BE2C (cell line): Measurements from ENCODE around the gene ATP11A.
"Not testable (repeated sequence)": the region's sequence is repeated elsewhere in the genome, so short reads cannot be mapped to it uniquely, and the experiment has no call there.

ENCODE experiments used
- DNase-seq: peaks from one replicate; pipeline ENCODE4 v3.0.0-alpha.2; 2020
- H3K27me3 ChIP-seq: fragments of 250-450 bp; sonication (Bioruptor Pico); 2 replicates; pipeline ENCODE4 v1.5.1; 2020; ENCODE audit warnings: mild to moderate bottlenecking
- H3K36me3 ChIP-seq: fragments of 250-450 bp; sonication (Bioruptor Pico); 2 replicates; pipeline ENCODE4 v1.5.1; 2020; ENCODE audit warnings: mild to moderate bottlenecking
- H3K4me1 ChIP-seq: fragments of 250-450 bp; sonication (Bioruptor Pico); 2 replicates; pipeline ENCODE4 v1.5.1; 2020
- H3K4me3 ChIP-seq: 2 replicates; pipeline ENCODE4 v1.5.1; 2011; ENCODE audit warnings: low read depth, low read length
- H3K9me3 ChIP-seq: fragments of 250-450 bp; sonication (Bioruptor Pico); 2 replicates; pipeline ENCODE4 v1.5.1; 2020
- CTCF ChIP-seq: IDR thresholded peaks from 2 replicates; pipeline ENCODE4 v1.5.1; 2012; ENCODE audit warnings: mild to moderate bottlenecking, low read depth, low read length

The ATP11A gene

GRCh38 chr13:112683581-112683980 lies 6.3 kb upstream of the ATP11A start:
- DNase-seq: no peak
- Histone ChIP-seq H3K9me3 (no peaks in the 10 kb centered on the region), H3K4me3 (no peak overlapping the region), H3K4me1 (no peaks in the 10 kb centered on the region), H3K36me3 (no peaks in the 10 kb centered on the region), H3K27me3 (no peaks in the 10 kb centered on the region)
- no peak for TF ChIP-seq CTCF

- H3K9me3 ChIP-seq: no peaks in the 10 kb centered on the region
- no peak for TF ChIP-seq CTCF
- no peaks in the 10 kb centered on the region for H3K36me3 ChIP-seq
- H3K4me1 ChIP-seq: no peaks in the 10 kb centered on the region
- no peaks in the 10 kb centered on the region for H3K27me3 ChIP-seq
- DNase-seq: no peak
- no peak overlapping the region for H3K4me3 ChIP-seq
Measured at GRCh38 chr13:112684071-112684845, 5.6 kb upstream of the ATP11A start.

- not testable (repeated sequence) for DNase-seq, H3K9me3 ChIP-seq, H3K4me3 ChIP-seq, H3K27me3 ChIP-seq, H3K4me1 ChIP-seq, H3K36me3 ChIP-seq
Measured at GRCh38 chr13:112685189-112685805, 4.5 kb upstream of the ATP11A start.

GRCh38 chr13:112685896-112686295 lies 3.9 kb upstream of the ATP11A start:
- no peak overlapping the region for H3K4me3 ChIP-seq
- no peak for TF ChIP-seq CTCF
- no peaks in the 10 kb centered on the region for H3K9me3 ChIP-seq
- peaks cover 11% of the 10 kb centered on the region for H3K27me3 ChIP-seq
- DNase-seq: no peak
- H3K36me3 ChIP-seq: no peaks in the 10 kb centered on the region
- no peaks in the 10 kb centered on the region for H3K4me1 ChIP-seq

- H3K4me3 ChIP-seq: no peak overlapping the region
- H3K9me3 ChIP-seq: no peaks in the 10 kb centered on the region
- no peak for DNase-seq
- TF ChIP-seq CTCF: no peak
- peaks cover 14% of the 10 kb centered on the region for H3K27me3 ChIP-seq
- no peaks in the 10 kb centered on the region for H3K36me3 ChIP-seq
- no peaks in the 10 kb centered on the region for H3K4me1 ChIP-seq
Measured at GRCh38 chr13:112686364-112686763, 3.5 kb upstream of the ATP11A start.

- DNase-seq: no peak
Measured at GRCh38 chr13:112686987-112687386, 2.9 kb upstream of the ATP11A start.

More at GRCh38 chr13:112686987-112687386, 2.9 kb upstream of the ATP11A start:
- Histone ChIP-seq H3K36me3 (no peaks in the 10 kb centered on the region; the same call in 1 of the 2 replicates), H3K4me1 (peaks cover 5% of the 10 kb centered on the region), H3K4me3 (no peak overlapping the region), H3K9me3 (no peaks in the 10 kb centered on the region), H3K27me3 (peaks cover 21% of the 10 kb centered on the region)
- TF ChIP-seq CTCF: no peak
